ENCODE measurements around the gene PCNT.

- TF ChIP-seq, protein P1, sequence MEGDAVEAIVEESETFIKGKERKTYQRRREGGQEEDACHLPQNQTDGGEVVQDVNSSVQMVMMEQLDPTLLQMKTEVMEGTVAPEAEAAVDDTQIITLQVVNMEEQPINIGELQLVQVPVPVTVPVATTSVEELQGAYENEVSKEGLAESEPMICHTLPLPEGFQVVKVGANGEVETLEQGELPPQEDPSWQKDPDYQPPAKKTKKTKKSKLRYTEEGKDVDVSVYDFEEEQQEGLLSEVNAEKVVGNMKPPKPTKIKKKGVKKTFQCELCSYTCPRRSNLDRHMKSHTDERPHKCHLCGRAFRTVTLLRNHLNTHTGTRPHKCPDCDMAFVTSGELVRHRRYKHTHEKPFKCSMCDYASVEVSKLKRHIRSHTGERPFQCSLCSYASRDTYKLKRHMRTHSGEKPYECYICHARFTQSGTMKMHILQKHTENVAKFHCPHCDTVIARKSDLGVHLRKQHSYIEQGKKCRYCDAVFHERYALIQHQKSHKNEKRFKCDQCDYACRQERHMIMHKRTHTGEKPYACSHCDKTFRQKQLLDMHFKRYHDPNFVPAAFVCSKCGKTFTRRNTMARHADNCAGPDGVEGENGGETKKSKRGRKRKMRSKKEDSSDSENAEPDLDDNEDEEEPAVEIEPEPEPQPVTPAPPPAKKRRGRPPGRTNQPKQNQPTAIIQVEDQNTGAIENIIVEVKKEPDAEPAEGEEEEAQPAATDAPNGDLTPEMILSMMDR (IDR thresholded peaks at IDR 0.05), result peak in 2 of 3 donors; percentile 35 to 43
- peak in 2 of 3 donors; percentile 58 to 76 for TF ChIP-seq POLR2AphosphoS5 (IDR thresholded peaks at IDR 0.05)
- peak; percentile 57 for TF ChIP-seq POLR2A (IDR thresholded peaks at IDR 0.05)
Observed at GRCh38 chr21:46285761-46286647, 38.0 kb upstream of the PCNT start, which contains the start of gene YBEY.

Data from breast epithelium (tissue), 3 donors.